HepG2 (cell line): ENCODE data around the gene ACOXL. TPM values are rescaled to one million over a fixed set of nuclear protein-coding genes. Genes with fewer than 3 reads are reported as not detected.

ENCODE experiments used
- ATAC-seq: fragments of 200-7000 bp; cut with Tn5 transposase; 3 replicates; pipeline ENCODE4 v1.9.1; 2020; ENCODE audit warnings: mild to moderate bottlenecking, moderate library complexity
- BruUV-seq: library from RNA; stranded (reverse); fragments of 400-500 nt; replicated peaks from 2 replicates; lab custom pipeline; 2021; lab: Mats Ljungman, UMichigan
- CTCF ChIA-PET: fragments of 300-600 bp; formaldehyde crosslinking; extraction: SDS; loops from one replicate; lab custom pipeline; 2021; ENCODE audit warnings: low total read pairs, inconsistent platforms, low intra/inter-chr PET ratio; lab: Yijun Ruan, JAX
- POLR2A ChIA-PET: fragments of 350-600 bp; sonication (Branson Sonifier 250); formaldehyde crosslinking; loops from one replicate; lab custom pipeline; 2020; ENCODE audit warnings: antibody characterized with exemption, inconsistent platforms; lab: Yijun Ruan, JAX
- DNase-seq: peaks from one replicate; pipeline ENCODE4 v3.0.0-alpha.2; 2015; ENCODE audit warnings: low spot score
- FAIRE-seq: peaks from 3 replicates; lab custom pipeline; 2011; peaks lifted over from hg19 to GRCh38; lab: Jason Lieb, UNC
- H2AFZ ChIP-seq: one replicate; pipeline ENCODE4 v1.6.1; 2011; ENCODE audit warnings: low read length, inconsistent platforms
- H3K27ac ChIP-seq: fragments of 300-600 bp; 3 replicates; pipeline ENCODE4 v1.8.0; 2011; ENCODE audit warnings: mixed run types, mild to moderate bottlenecking, mixed read lengths, low read length, inconsistent platforms; ENCODE audit not compliant: insufficient read depth; ENCODE audit errors: extremely low read length
- H3K27me3 ChIP-seq, 2 experiments: fragments of 200-600 bp in 1 of 2; 2 replicates in 1 of 2; 3 replicates in 1 of 2; pipeline versions ENCODE4 v1.6.0 to v1.8.0; 2011; ENCODE audit warnings: low read length in 2 of 2, mild to moderate bottlenecking in 2 of 2, moderate library complexity in 2 of 2, inconsistent platforms in 1 of 2; ENCODE audit not compliant: insufficient read depth in 2 of 2, control insufficient read depth in 1 of 2
- H3K36me3 ChIP-seq, 2 experiments: fragments of 200-600 bp in 1 of 2; replicated peaks in 1 of 2; 2 replicates in 1 of 2; 3 replicates in 1 of 2; pipeline versions ENCODE4 v1.5.1 to v1.8.0; 2011; ENCODE audit warnings: low read length in 2 of 2, inconsistent platforms in 1 of 2; ENCODE audit not compliant: insufficient read depth in 2 of 2, control insufficient read depth in 1 of 2
- H3K4me1 ChIP-seq: 2 replicates; pipeline ENCODE4 v1.5.1; 2012; ENCODE audit warnings: low read length, inconsistent platforms; ENCODE audit not compliant: insufficient read depth
- H3K4me2 ChIP-seq: 2 replicates; pipeline ENCODE4 v1.6.0; 2011; ENCODE audit warnings: low read depth, low read length, inconsistent platforms
- H3K4me3 ChIP-seq, 3 experiments: fragments of 200-600 bp in 1 of 3; sonication (generic), shearing (Covaris generic) in 1 of 3; replicated peaks in 1 of 3; 2 replicates each; pipeline ENCODE4 v1.5.1; 2011 to 2016; ENCODE audit warnings: low read length in 3 of 3, inconsistent platforms in 2 of 3, low read depth in 2 of 3, mild to moderate bottlenecking in 2 of 3, control low read depth in 1 of 3, mixed read lengths in 1 of 3; ENCODE audit not compliant: insufficient read depth in 1 of 3
- H3K79me2 ChIP-seq: one replicate; pipeline ENCODE4 v1.6.1; 2011; ENCODE audit warnings: low read length, inconsistent platforms; ENCODE audit not compliant: insufficient read depth
- H3K9ac ChIP-seq: 2 replicates; pipeline ENCODE4 v1.6.0; 2011; ENCODE audit warnings: mild to moderate bottlenecking, low read depth, low read length, inconsistent platforms; ENCODE audit not compliant: insufficient read depth
- H3K9me3 ChIP-seq: 2 replicates; pipeline ENCODE4 v1.5.1; 2012; ENCODE audit warnings: mild to moderate bottlenecking, low read length
- H4K20me1 ChIP-seq: 2 replicates; pipeline ENCODE4 v1.6.0; 2011; ENCODE audit warnings: inconsistent platforms, mild to moderate bottlenecking, low read length, moderate library complexity; ENCODE audit not compliant: insufficient read depth
- ARNT ChIP-seq: fragments of 450-650 bp; IDR thresholded peaks from 2 replicates; pipeline ENCODE4 v1.6.1; 2017
- MIXL1 ChIP-seq: IDR thresholded peaks from 2 replicates; pipeline ENCODE4 v1.6.1; 2016
- MLXIP ChIP-seq: sonication (generic); formaldehyde crosslinking; IDR thresholded peaks from 2 replicates; pipeline ENCODE4 v1.9.0; 2021; ENCODE audit warnings: missing genetic modification reagents, borderline replicate concordance
- RBM39 ChIP-seq: fragments of 200-400 bp; formaldehyde crosslinking; IDR thresholded peaks from one replicate; pipeline ENCODE4 v1.6.1; 2018; ENCODE audit warnings: antibody characterized with exemption, mild to moderate bottlenecking, low read depth, low read length; ENCODE audit not compliant: poor library complexity, severe bottlenecking
- SNAPC4 ChIP-seq: sonication (generic); formaldehyde crosslinking; IDR thresholded peaks from 2 replicates; pipeline ENCODE4 v1.4.0; 2020; ENCODE audit warnings: mild to moderate bottlenecking, missing genetic modification reagents
- ZBTB21 ChIP-seq: sonication (generic); formaldehyde crosslinking; IDR thresholded peaks from 2 replicates; pipeline ENCODE4 v1.4.0; 2020; ENCODE audit warnings: missing genetic modification reagents
- ZMAT5 ChIP-seq: sonication (generic); formaldehyde crosslinking; IDR thresholded peaks from 2 replicates; pipeline ENCODE4 v1.5.0; 2020; ENCODE audit warnings: mild to moderate bottlenecking, low read depth, missing genetic modification reagents, borderline replicate concordance
- ZNF260 ChIP-seq: sonication (generic); formaldehyde crosslinking; IDR thresholded peaks from 2 replicates; pipeline ENCODE4 v1.4.0; 2020; ENCODE audit warnings: missing genetic modification reagents, low read depth, mild to moderate bottlenecking, borderline replicate concordance
- ZSCAN22 ChIP-seq: sonication (generic); formaldehyde crosslinking; IDR thresholded peaks from 2 replicates; pipeline ENCODE4 v1.4.0; 2020; ENCODE audit warnings: mild to moderate bottlenecking, missing genetic modification reagents
- ZSCAN25 ChIP-seq: sonication (generic); formaldehyde crosslinking; IDR thresholded peaks from 2 replicates; pipeline ENCODE4 v1.8.0; 2022; ENCODE audit warnings: mild to moderate bottlenecking, missing genetic modification reagents
- in situ Hi-C: cut with HindIII; loops from 2 replicates; pipeline ENCODE4 v1.10.0; 2017; ENCODE audit warnings: low pct_unique_long_range_greater_than_20kb; ENCODE audit not compliant: extremely low pct_ligation_motif_present
- intact Hi-C: fragments of 100-400 bp; cut with micrococcal nuclease; formaldehyde crosslinking; loops from one replicate; pipeline ENCODE4 v1.10.0; 2022; ENCODE audit not compliant: unreplicated experiment
- polyA plus RNA-seq, 8 experiments: library from polyadenylated mRNA; depleted of rRNA in 3 of 8; stranded (reverse) in 7 of 8; unstranded in 1 of 8; fragments of >200 nt; fragmentation: Illumina TruSeq in 4 of 8; extraction: Trizol in 4 of 8; gene quantifications; 2 replicates each; pipeline versions ENCODE4 v1.2.1 to v1.2.3, GENCODE V29; 2011 to 2016; ENCODE audit warnings: low read depth in 4 of 8, missing spikeins in 1 of 8, mixed read lengths in 1 of 8; ENCODE audit not compliant: insufficient read depth in 1 of 8
- total RNA-seq, 5 experiments: library from RNA; depleted of rRNA; stranded (reverse); fragments of >200 nt; fragmentation: Illumina TruSeq; extraction: Trizol; gene quantifications; 2 replicates each; pipeline ENCODE4 v1.2.3, GENCODE V29; 2016; ENCODE audit warnings: low read depth in 1 of 5

ACOXL gene
- total and polyA plus RNA-seq, 2 of the 13 experiments (the other 11 are each of a cell fraction or from before 2014, with no cell fraction given) = not detected

GRCh38 chr2:110790907-110791306 is 58.5 kb downstream of the ACOXL start:
- intact Hi-C loops (no loop called here), in situ Hi-C loops (no loop called here)
- H3K27ac ChIP-seq = no peak overlapping the region
- no peaks in the 10 kb centered on the region for H3K36me3 ChIP-seq
- no peak overlapping the region for H2AFZ ChIP-seq
- no peak overlapping the region for H3K4me2 ChIP-seq
- H3K9ac ChIP-seq = no peak overlapping the region
- no peaks in the 10 kb centered on the region for H3K79me2 ChIP-seq
- H3K27me3 ChIP-seq = peaks cover 0 to 55% of the 10 kb centered on the region in 2 experiments; a peak in 3 of 5 replicates
- H3K4me1 ChIP-seq = no peaks in the 10 kb centered on the region
- no peak overlapping the region for H3K4me3 ChIP-seq
- FAIRE-seq (no peak), ATAC-seq (no peak), DNase-seq (no peak)
- TF ChIP-seq ZMAT5 = no peak
- TF ChIP-seq ZSCAN25 (CRISPR knock-in tag) = no peak
- TF ChIP-seq MLXIP (CRISPR knock-in tag) = no peak
- TF ChIP-seq MIXL1 (CRISPR knock-in tag) = no peak
- no peak for TF ChIP-seq ZBTB21
- TF ChIP-seq SNAPC4 (CRISPR knock-in tag) = no peak
- no peak for TF ChIP-seq RBM39
- TF ChIP-seq ARNT = no peak
- TF ChIP-seq ZSCAN22 = no peak
- no peak for TF ChIP-seq ZNF260 (CRISPR knock-in tag)
- ChIA-PET POLR2A (no interaction called here), CTCF (no interaction called here)
- no TSS peak for BruUV-seq
- no peaks in the 10 kb centered on the region for H3K9me3 ChIP-seq
- H4K20me1 ChIP-seq = no peaks in the 10 kb centered on the region
